Esophagus (tissue), 2 donors: ENCODE results near the gene CAPZA1. TPM values are rescaled to one million over a fixed set of nuclear protein-coding genes. Genes with fewer than 3 reads are reported as not detected.
A peak's percentile ranks its signal among the peaks of the same experiment; 100 is the strongest.

Source experiments
- H3K27ac ChIP-seq, 2 donors: one replicate each; pipeline ENCODE4 v1.5.1; 2013; ENCODE audit warnings: low read depth in 2 of 2, mild to moderate bottlenecking in 2 of 2, inconsistent platforms in 1 of 2, low read length in 1 of 2, moderate library complexity in 1 of 2
- H3K27me3 ChIP-seq, 2 donors: one replicate each; pipeline ENCODE4 v1.6.1; 2013; ENCODE audit warnings: low read length in 2 of 2, control low read depth in 1 of 2, mild to moderate bottlenecking in 1 of 2; ENCODE audit not compliant: insufficient read depth in 2 of 2, control insufficient read depth in 1 of 2
- H3K36me3 ChIP-seq, 2 donors: one replicate each; pipeline ENCODE4 v1.6.1; 2013; ENCODE audit warnings: low read length in 1 of 2; ENCODE audit not compliant: control insufficient read depth in 2 of 2, insufficient read depth in 2 of 2
- H3K4me1 ChIP-seq, 2 donors: one replicate each; pipeline ENCODE4 v1.6.1; 2013; ENCODE audit warnings: low read length in 1 of 2; ENCODE audit not compliant: control insufficient read depth in 2 of 2, insufficient read depth in 2 of 2
- H3K4me3 ChIP-seq, 2 donors: one replicate each; pipeline ENCODE4 v1.5.1; 2013; ENCODE audit warnings: low read length in 2 of 2, mild to moderate bottlenecking in 2 of 2, low read depth in 1 of 2, moderate library complexity in 1 of 2
- H3K9me3 ChIP-seq, 2 donors: one replicate each; pipeline ENCODE4 v1.6.1; 2013; ENCODE audit warnings: mild to moderate bottlenecking in 2 of 2, low read depth in 1 of 2, low read length in 1 of 2, moderate library complexity in 1 of 2; ENCODE audit not compliant: control insufficient read depth in 2 of 2, insufficient read depth in 1 of 2
- WGBS, 2 donors: extraction: QIAGEN DNeasy Blood & Tissue Kit; methylation state at CpG; one replicate each; pipeline ENCODE4 v1.1.7; 2013; 5-methylcytosine and 5-hydroxymethylcytosine counted together
- polyA plus RNA-seq, 2 donors: library from polyadenylated mRNA; stranded (reverse); fragments of 200-250 nt; gene quantifications; one replicate each; pipeline ENCODE4 v1.2.3, GENCODE V29; 2013
- donor health status: healthy with polysubstance abuse.
- donor health status: Bipolar disorder and iron deficiency.

Gene CAPZA1
- polyA plus RNA-seq, 2 donors, result 88.1 to 115 TPM

DNA sequence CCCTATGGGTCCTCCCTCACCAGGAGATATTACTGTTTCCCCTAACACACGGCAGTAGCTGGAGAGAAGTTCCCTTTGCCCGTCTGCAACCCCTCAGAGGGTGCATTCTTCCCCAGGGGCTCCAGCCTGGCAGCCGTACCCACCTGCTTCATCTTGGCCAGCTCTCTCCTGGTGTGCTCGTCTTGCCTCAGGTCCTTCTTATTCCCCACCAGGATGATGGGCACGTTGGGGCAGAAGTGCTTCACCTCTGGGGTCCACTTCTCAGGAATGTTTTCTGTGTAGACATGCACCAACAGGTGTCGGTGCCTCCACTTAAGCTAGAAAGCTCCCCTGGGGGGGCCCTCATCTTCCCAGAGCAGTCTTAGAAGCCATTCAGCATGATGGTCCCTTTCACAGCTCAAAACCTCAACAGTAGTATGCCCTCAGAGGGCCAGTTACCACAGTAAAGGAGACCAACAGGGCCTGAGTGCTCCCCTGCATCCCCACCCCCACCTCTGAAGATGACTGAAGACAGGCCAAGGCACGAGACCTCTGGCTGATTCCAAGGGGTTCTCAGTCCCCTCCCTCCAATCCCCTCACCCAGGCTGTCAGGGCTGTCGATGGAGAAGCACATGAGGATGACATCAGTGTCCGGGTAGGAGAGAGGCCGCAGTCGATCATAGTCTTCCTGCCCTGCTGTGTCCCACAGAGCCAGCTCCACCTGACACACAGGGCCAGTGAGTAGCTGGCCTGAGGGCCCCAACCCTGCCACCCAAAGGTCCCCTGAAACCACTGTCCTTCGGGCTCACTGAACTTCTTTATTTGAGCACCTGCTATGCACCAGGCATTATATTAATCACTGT, 83.0 kb downstream of the CAPZA1 start:
- Histone ChIP-seq H3K4me3 (no peak overlapping the region), H3K9me3 (no peaks in the 10 kb centered on the region), H3K36me3 (peaks cover 3 to 29% of the 10 kb centered on the region in 2 donors), H3K27me3 (no peaks in the 10 kb centered on the region), H3K4me1 (peaks cover 17 to 32% of the 10 kb centered on the region in 2 donors), H3K27ac (peak overlapping the region in 1 of 2 donors; percentile 44)
- 57 to 74% methylated on average over 12 of the region's 12 CpGs for WGBS, 2 donors

- H3K36me3 ChIP-seq, result peaks cover 0 to 19% of the 10 kb centered on the region in 2 donors
- no peaks in the 10 kb centered on the region for H3K27me3 ChIP-seq
- H3K9me3 ChIP-seq, result no peaks in the 10 kb centered on the region
- H3K4me1 ChIP-seq, result peaks cover 17 to 32% of the 10 kb centered on the region in 2 donors
- WGBS, 2 donors, result 70 to 71% methylated on average over 8 of the region's 8 CpGs
- peak overlapping the region in 1 of 2 donors; percentile 91 for H3K27ac ChIP-seq
- no peak overlapping the region for H3K4me3 ChIP-seq
Measured at GRCh38 chr1:112703706-112704105, 84.1 kb downstream of the CAPZA1 start.

DNA sequence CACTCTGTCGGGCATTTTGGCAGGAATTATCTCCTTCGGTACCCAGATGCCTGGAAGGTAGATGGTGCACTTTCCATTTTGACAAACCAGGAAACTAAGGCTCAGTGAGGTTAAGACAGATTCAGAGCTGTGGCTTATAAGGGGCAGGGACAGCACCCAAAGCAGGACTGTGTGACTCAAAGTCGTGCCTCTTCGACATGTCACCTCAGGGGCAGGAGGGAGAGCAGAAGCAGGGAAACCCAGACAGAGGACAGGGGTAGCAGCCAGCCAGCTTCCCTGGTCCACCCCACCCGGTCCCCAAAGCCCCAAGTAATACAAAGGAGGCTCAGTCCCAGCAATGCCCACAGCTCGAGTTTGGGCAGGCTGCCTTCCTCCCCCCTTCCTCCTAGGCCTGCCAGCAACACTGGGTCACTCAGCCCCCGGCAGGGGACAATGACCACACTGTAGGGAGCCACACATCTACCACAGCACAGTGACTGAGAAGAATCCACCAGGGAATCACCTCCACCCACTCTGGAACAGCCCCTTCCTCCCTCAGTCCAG, 84.8 kb downstream of the CAPZA1 start:
- no peaks in the 10 kb centered on the region for H3K9me3 ChIP-seq
- H3K27ac ChIP-seq, result peak overlapping the region; percentile 84 to 91
- H3K4me3 ChIP-seq, result peak overlapping the region; percentile 2 to 82
- WGBS, 2 donors, result 19 to 23% methylated on average over 7 of the region's 7 CpGs
- peaks cover 0 to 15% of the 10 kb centered on the region in 2 donors for H3K36me3 ChIP-seq
- peaks cover 14 to 32% of the 10 kb centered on the region in 2 donors for H3K4me1 ChIP-seq
- no peaks in the 10 kb centered on the region for H3K27me3 ChIP-seq

DNA sequence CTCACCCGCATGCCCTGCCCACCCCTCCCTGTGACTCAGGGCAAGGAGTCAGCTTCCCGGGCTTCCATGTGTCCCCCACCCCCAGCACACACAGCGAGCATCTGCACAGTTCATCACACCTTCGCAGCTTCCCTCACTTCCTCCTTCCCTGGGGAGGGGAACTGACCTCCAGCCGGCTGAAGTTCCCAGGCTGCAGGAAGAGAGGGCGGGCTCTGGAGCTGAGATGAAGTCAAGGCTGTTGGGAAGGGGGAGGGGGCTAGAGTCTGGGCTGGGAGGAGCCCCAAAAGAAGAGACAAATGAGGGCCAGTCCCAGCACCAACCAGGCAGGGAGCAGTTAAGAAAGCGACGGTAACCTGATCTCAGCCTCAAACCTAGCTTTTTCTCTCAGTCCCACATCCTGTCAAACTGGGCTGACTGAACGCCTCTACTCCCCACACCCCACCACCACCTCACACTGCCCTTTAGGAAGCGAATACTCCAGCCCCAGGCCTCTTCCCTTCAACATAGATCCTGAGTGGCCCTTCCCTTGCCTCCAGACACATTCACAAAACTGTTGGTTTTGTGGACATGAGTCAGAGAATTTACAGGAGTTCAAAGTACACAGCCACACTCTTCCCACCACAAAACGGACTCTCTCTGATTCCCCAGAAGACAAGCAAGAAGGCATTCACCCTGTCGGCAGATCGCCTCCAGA, 85.4 kb downstream of the CAPZA1 start:
- Histone ChIP-seq H3K36me3 (peaks cover 0 to 10% of the 10 kb centered on the region in 2 donors), H3K4me3 (peak overlapping the region; percentile 79 to 82), H3K4me1 (peaks cover 14 to 32% of the 10 kb centered on the region in 2 donors), H3K27ac (peak overlapping the region; percentile 84 to 91), H3K27me3 (no peaks in the 10 kb centered on the region), H3K9me3 (no peaks in the 10 kb centered on the region)
- 1 to 4% methylated on average over 13 of the region's 13 CpGs for WGBS, 2 donors

GRCh38 chr1:112706505-112707220, 87.0 kb downstream of the CAPZA1 start, which contains the start of gene RHOC:
RHOC (minus strand) TSS chr1:112707127; CDS start chr1:112703799, 3,328 bp downstream.
- WGBS, 2 donors, result 3 to 4% methylated on average over 34 to 61 of the region's 61 CpGs
- Histone ChIP-seq H3K4me3 (peak within 1 kb of the TSS; percentile 79 to 82), H3K9me3 (no peaks in the 10 kb centered on the region), H3K27me3 (no peaks in the 10 kb centered on the region), H3K36me3 (peaks cover 0 to 3% of the 10 kb centered on the region in 2 donors), H3K27ac (peak within 1 kb of the TSS; percentile 86 to 91), H3K4me1 (peaks cover 11 to 18% of the 10 kb centered on the region in 2 donors)

DNA sequence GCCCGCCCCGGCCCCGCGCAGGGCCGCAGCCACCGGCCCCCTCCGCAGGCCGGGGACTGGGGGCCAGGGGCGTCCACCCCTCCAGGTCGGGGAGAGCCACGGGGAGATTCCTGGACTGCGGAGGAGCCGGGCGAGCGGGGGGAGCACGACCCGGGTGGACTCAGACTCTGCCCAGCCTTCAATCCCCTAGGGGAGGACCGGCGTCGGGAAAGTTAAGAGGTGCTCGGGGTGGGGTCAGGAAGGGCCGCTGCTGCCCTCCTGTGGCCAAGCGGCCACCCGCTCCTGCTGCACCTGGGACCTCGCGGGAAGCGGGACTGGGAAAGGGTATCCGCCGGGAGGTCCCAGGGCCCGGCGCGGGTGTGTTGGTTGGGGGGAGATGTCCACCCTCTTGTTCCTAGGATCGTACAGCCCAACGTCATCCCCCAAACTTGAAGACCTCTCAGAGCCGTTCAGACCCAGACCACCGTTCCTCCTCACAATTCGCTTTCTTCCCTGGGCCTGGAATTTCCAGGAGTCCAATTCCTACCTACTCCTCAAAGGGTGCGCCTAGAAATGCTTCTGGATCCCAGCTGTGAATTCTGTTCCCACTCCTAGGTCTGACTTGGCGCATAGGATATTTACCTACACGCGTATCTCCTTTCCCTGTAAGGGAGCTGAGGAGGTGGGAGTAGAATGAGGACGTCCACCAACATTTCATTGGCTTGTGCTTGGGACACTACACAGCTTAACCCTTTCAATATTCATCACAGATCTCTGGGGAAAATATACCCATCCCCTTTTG, 87.8 kb downstream of the CAPZA1 start:
- Histone ChIP-seq H3K27me3 (no peaks in the 10 kb centered on the region), H3K27ac (peak overlapping the region; percentile 86 to 91), H3K9me3 (no peaks in the 10 kb centered on the region), H3K36me3 (peaks cover 0 to 2% of the 10 kb centered on the region in 2 donors), H3K4me3 (peak overlapping the region; percentile 79 to 82), H3K4me1 (peaks cover 11 to 16% of the 10 kb centered on the region in 2 donors)
- WGBS, 2 donors, result 5 to 7% methylated on average over 32 to 42 of the region's 42 CpGs

DNA sequence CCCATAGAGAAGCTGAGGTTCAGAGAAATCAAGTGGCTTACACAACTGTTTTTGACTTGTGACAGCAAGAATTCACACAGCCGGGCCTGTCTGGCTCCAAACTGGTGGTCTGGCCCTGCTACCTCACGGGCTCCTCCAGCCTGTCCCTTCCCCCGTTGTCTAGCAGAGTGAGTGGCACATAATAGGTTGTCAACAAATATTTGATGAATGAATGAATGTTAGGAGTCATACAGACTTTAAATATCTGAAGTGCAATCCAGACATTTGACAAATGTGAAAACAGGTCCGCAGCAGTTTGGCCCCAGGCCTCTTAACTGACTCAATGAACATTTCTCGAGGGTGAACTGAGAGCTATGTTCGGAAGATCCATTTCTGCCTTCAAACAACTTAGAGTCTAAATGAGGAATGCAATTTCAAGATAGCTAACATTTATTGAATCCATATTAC, 88.4 kb downstream of the CAPZA1 start:
- H3K36me3 ChIP-seq, result peaks cover 0 to 2% of the 10 kb centered on the region in 2 donors
- no peaks in the 10 kb centered on the region for H3K27me3 ChIP-seq
- 61 to 69% methylated on average over 6 of the region's 6 CpGs for WGBS, 2 donors
- H3K27ac ChIP-seq, result no peak overlapping the region
- H3K4me1 ChIP-seq, result peaks cover 11 to 14% of the 10 kb centered on the region in 2 donors
- H3K4me3 ChIP-seq, result no peak overlapping the region
- no peaks in the 10 kb centered on the region for H3K9me3 ChIP-seq

DNA sequence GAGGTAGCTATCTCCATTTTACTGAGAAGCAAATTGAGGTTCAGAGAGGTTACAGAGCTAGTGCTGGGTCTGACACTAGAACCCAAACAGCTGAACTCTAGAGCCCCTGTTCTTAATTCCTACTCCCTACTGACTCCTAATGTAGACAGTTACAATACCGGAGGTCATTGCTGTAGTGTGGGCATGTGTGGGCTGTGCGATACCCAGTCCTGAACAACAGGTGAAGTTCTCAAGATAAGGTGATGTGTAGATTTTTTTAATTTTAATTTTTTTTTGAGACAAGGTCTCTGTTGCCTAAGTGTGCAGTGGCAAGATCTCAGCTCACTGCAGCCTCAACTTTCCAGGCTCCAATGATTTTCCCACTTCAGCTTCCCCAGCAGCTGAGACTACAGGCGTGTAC, 88.9 kb downstream of the CAPZA1 start:
- 94% methylated on average over 3 of the region's 3 CpGs for WGBS, 2 donors
- H3K4me3 ChIP-seq, result no peak overlapping the region
- no peaks in the 10 kb centered on the region for H3K27me3 ChIP-seq
- peaks cover 10 to 14% of the 10 kb centered on the region in 2 donors for H3K4me1 ChIP-seq
- H3K27ac ChIP-seq, result no peak overlapping the region
- no peaks in the 10 kb centered on the region for H3K9me3 ChIP-seq
- peaks cover 0 to 2% of the 10 kb centered on the region in 2 donors for H3K36me3 ChIP-seq
